NT2/D1 (cell line): ENCODE data around the gene BSPRY.

Experiments used
- DNase-seq: peaks from one replicate; pipeline ENCODE4 v3.0.0-alpha.2; 2011; ENCODE audit warnings: low read depth, low spot score
- H3K27me3 ChIP-seq: 2 replicates; pipeline ENCODE4 v1.6.0; 2011; ENCODE audit warnings: mild to moderate bottlenecking; ENCODE audit not compliant: insufficient read length, insufficient read depth
- H3K36me3 ChIP-seq: 2 replicates; pipeline ENCODE4 v1.6.1; 2011; ENCODE audit warnings: mild to moderate bottlenecking, low read length, mixed read lengths; ENCODE audit not compliant: insufficient read depth, insufficient read length
- H3K4me1 ChIP-seq: 2 replicates; pipeline ENCODE4 v1.5.1; 2011; ENCODE audit not compliant: insufficient read depth, insufficient read length
- H3K4me3 ChIP-seq: 2 replicates; pipeline ENCODE4 v1.5.1; 2011; ENCODE audit warnings: low read depth; ENCODE audit not compliant: insufficient read length
- H3K9ac ChIP-seq: 2 replicates; pipeline ENCODE4 v1.6.0; 2011; ENCODE audit warnings: low read depth; ENCODE audit not compliant: insufficient read length
- H3K9me3 ChIP-seq: 2 replicates; pipeline ENCODE4 v1.5.1; 2011; ENCODE audit warnings: mild to moderate bottlenecking, low read length; ENCODE audit not compliant: insufficient read depth
- SUZ12 ChIP-seq: IDR thresholded peaks from 2 replicates; pipeline ENCODE4 v1.6.1; 2011; ENCODE audit not compliant: insufficient read length, insufficient read depth; ENCODE audit errors: extremely low read depth
- YY1 ChIP-seq: IDR thresholded peaks from 2 replicates; pipeline ENCODE4 v1.6.1; 2011; ENCODE audit not compliant: insufficient read length, insufficient read depth
- ZNF274 ChIP-seq: IDR thresholded peaks from 2 replicates; pipeline ENCODE4 v1.6.1; 2011; ENCODE audit warnings: mild to moderate bottlenecking, low read depth, low read length

BSPRY gene

DNA sequence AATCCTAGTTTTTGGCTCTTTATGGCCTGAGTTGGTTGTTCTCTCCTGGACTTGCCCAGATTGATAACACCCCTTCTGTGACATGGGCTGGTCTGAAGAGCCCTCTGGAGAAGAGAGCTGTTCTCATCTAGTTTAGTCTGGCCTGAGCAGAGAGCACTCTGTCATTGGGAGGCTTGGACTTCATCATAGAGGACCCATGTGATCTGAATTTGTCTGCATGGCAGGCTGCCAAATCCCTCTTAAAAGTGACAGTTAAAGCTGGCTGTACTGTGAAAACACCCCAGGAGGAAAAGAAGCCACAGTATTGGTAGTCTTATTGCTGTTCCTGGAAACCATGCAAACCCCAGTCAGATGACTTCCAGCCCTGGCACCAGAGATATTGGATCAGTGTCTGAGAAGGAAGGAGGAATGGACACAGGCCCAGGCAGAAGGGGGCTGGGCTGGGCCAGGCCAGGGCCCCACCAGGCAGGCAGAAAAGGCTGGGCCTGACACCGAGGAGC is 5.6 kb upstream of the BSPRY start:
- no peaks in the 10 kb centered on the region for H3K4me1 ChIP-seq

DNA sequence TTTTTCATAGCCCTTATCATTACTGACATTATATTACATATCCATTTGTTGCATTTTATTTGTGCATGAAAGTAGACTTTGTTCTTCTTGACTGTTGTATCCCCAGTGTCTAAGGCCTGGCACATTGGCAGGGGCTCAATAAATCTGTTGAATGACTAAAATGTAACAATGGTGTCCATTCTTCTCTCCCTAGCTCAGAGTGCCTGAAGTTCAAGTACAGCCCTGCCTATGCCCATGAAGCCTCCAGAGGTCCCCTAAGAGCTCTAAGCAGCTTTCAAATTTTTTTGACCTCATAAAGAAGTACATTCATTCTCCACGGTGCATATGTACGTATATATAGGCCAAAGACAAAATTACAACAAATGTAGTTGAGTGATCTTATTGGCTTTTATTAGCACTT is 4.2 kb upstream of the BSPRY start:
- no peak overlapping the region for H3K9ac ChIP-seq
- DNase-seq: no peak
- H3K9me3 ChIP-seq: no peaks in the 10 kb centered on the region
- no peak for TF ChIP-seq ZNF274
- TF ChIP-seq SUZ12: no peak
- TF ChIP-seq YY1: no peak
- H3K4me3 ChIP-seq: no peak overlapping the region
- peaks cover 3% of the 10 kb centered on the region for H3K4me1 ChIP-seq
- H3K27me3 ChIP-seq: peaks cover 42% of the 10 kb centered on the region
- H3K36me3 ChIP-seq: no peaks in the 10 kb centered on the region

More for the DNA sequence above, 5.6 kb upstream of the BSPRY start:
- Histone ChIP-seq H3K9me3 (no peaks in the 10 kb centered on the region), H3K9ac (no peak overlapping the region), H3K27me3 (peaks cover 30% of the 10 kb centered on the region), H3K36me3 (no peaks in the 10 kb centered on the region), H3K4me3 (no peak overlapping the region)
- TF ChIP-seq ZNF274 (no peak), YY1 (no peak), SUZ12 (no peak)
- DNase-seq: no peak

DNA sequence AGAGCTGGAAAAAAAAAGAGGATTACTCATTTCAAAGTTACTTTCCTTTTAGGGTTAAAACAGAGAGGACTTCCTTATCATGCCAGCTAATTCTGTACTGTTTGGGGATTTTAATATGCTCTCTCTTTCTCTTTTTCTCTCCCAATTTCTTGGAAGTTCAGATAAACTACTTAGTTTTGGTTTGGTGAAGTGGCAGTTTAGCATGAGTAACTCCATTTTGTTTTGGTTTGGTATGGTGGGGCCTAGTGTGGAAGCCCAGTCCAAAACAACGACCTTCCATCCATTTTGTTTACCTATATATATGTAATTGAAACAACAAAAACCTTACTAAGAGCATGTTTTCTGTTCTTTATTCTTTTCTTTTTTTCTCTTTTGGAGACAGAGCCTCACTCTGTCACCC is 3.7 kb upstream of the BSPRY start:
- Histone ChIP-seq H3K27me3 (peaks cover 42% of the 10 kb centered on the region), H3K9me3 (no peaks in the 10 kb centered on the region), H3K4me3 (no peak overlapping the region), H3K36me3 (no peaks in the 10 kb centered on the region), H3K9ac (no peak overlapping the region), H3K4me1 (peaks cover 5% of the 10 kb centered on the region)
- TF ChIP-seq YY1 (no peak), SUZ12 (no peak), ZNF274 (no peak)
- no peak for DNase-seq

DNA sequence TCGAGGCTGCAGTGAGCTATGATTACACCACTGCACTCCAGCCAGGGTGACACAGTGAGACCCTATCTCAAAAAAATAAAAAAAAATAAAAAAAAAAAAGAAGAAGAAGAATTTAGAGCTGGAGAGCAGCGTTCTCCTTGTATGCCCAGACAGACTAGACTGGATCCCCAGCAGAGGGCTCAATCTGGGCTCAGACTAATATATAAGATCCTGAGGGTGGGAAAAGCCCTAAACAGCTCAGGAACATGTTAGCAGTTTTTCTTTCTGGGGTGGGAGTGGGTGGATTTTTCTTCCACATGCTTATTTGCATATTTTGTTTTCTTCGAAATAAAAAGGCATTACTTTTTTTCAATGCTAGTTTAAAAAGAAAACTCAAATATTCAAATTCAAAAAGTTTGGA is 904 bp upstream of the BSPRY start:
- no peak overlapping the region for H3K4me3 ChIP-seq
- peaks cover 44% of the 10 kb centered on the region for H3K27me3 ChIP-seq
- H3K9me3 ChIP-seq: no peaks in the 10 kb centered on the region
- no peak overlapping the region for H3K9ac ChIP-seq
- H3K36me3 ChIP-seq: no peaks in the 10 kb centered on the region
- no peak for DNase-seq
- peaks cover 8% of the 10 kb centered on the region for H3K4me1 ChIP-seq
- TF ChIP-seq YY1: no peak
- no peak for TF ChIP-seq ZNF274
- no peak for TF ChIP-seq SUZ12

DNA sequence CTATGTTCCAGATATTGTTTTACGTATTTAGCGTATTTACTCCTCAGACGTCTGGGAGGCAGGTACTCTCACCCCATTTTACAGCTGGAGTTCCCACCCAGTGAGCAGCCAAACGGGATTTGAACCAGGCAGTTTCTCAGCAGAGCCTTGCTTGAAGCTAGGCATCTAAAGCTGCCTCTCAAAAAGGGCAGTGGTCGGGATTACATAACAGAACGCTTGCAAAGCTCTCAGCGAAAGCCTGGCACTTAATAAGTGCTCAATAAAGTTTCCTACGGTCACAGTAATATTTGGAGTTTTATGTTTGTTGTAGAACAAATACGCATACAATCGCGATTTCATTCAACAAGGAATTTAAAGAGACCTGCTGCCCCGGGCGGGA is 286 bp upstream of the BSPRY start:
- no peak for TF ChIP-seq SUZ12
- no peak for TF ChIP-seq ZNF274
- no peak for TF ChIP-seq YY1
- DNase-seq: no peak
- no peak overlapping the region for H3K9ac ChIP-seq
- peaks cover 8% of the 10 kb centered on the region for H3K4me1 ChIP-seq
- H3K27me3 ChIP-seq: peaks cover 44% of the 10 kb centered on the region
- peak overlapping the region; percentile 60 for H3K4me3 ChIP-seq
- H3K36me3 ChIP-seq: no peaks in the 10 kb centered on the region
- H3K9me3 ChIP-seq: no peaks in the 10 kb centered on the region

DNA sequence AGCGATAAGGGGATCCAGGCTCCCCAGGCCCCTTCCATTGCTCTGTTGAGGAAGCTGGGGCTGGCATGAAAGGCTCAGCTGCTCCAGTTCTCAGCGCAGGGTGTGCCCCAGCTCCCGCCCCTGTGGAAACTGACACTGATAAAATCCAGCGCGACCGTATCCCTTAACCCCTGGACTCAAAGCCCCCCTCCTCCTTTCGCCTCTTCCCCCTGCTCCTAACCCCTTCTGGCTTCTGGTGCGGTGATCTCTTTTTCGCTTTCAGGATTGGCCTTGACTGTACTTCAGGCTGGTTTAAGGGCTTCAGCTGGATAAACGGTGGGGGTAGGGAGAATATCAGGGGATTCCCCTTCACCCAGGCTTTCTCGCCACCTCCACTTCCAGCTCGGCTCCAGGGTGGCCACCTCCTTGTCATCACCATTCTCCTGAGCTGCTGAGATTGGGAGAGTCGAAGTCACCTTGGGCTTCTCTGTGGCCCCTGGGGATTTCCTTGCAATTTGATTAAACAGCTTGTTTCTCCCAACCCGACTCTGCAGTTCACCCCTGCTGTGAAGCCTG is 843 bp downstream of the BSPRY start:
- H3K9me3 ChIP-seq: no peaks in the 10 kb centered on the region
- peaks cover 8% of the 10 kb centered on the region for H3K4me1 ChIP-seq
- peak overlapping the region; percentile 51 for H3K9ac ChIP-seq
- H3K27me3 ChIP-seq: peaks cover 44% of the 10 kb centered on the region
- TF ChIP-seq YY1: no peak
- no peak for TF ChIP-seq ZNF274
- no peak for TF ChIP-seq SUZ12
- H3K4me3 ChIP-seq: peak overlapping the region; percentile 60
- DNase-seq: no peak
- no peaks in the 10 kb centered on the region for H3K36me3 ChIP-seq

DNA sequence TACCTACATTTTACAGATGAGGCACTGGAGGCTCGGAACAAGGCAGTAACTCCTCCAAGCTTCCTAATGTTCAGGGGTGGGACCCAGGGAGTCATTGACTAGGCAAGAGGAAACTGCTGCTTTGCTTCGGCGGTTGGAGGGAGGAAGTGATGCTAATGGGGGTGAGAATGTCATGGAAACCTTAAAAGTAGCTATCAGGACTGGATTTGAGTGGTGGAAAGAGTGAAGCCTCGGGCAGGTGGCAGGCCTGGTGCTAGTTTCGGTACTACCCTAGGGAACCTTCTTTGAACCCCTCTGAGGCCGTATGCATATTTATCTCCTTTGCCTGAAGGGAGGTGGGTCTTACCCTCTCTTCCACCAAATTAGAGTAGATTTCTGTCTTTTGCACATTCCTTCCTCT is 1.6 kb downstream of the BSPRY start:
- no peaks in the 10 kb centered on the region for H3K9me3 ChIP-seq
- peaks cover 44% of the 10 kb centered on the region for H3K27me3 ChIP-seq
- no peak overlapping the region for H3K4me3 ChIP-seq
- DNase-seq: no peak
- no peaks in the 10 kb centered on the region for H3K36me3 ChIP-seq
- H3K9ac ChIP-seq: no peak overlapping the region
- peaks cover 8% of the 10 kb centered on the region for H3K4me1 ChIP-seq
- TF ChIP-seq ZNF274 (no peak), SUZ12 (no peak), YY1 (no peak)

DNA sequence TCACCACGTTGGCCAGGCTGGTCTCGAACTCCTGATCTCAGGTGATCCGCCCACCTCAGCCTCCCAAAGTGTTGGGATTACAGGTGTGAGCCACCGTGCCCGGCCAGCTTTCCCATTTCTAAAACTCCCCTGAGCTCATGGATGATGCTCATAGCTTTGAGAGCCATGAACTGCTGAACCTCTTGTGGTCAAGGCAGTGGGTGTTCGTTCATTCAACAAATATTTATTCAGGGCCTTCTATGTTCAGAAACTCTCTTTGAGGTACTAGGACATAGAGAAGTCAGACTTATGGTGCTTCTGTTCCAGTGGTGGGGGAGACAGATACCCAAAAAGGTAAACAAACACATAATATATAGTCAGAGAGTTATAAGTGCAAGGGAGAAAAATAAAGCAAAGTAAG is 2.7 kb downstream of the BSPRY start:
- Histone ChIP-seq H3K36me3 (no peaks in the 10 kb centered on the region), H3K4me3 (no peak overlapping the region), H3K4me1 (peaks cover 8% of the 10 kb centered on the region), H3K27me3 (peaks cover 44% of the 10 kb centered on the region), H3K9me3 (no peaks in the 10 kb centered on the region), H3K9ac (no peak overlapping the region)
- DNase-seq: no peak
- TF ChIP-seq SUZ12 (no peak), ZNF274 (no peak), YY1 (no peak)
